T-helper 2 cell treated with Interferon-gamma antibody and Interleukin-4, amounts not matched to agents 100 ng/mL and 5 ng/mL, for 36 hours (primary cell): ENCODE results near the gene GLDN. TPM values are rescaled to one million over a fixed set of nuclear protein-coding genes. Genes with fewer than 3 reads are reported as not detected.

Source experiments
- intact Hi-C: fragments of 100-400 bp; cut with micrococcal nuclease; formaldehyde crosslinking; loops from one replicate; pipeline ENCODE4 v1.15.1; 2023
- total RNA-seq: library from RNA; stranded (reverse); gene quantifications from 2 replicates; pipeline ENCODE4 v1.2.3, GENCODE V29; 2022

The GLDN gene
- total RNA-seq, 1 donor from 2014 or later = not detected

- intact Hi-C loops = no loop called here
Measured at GRCh38 chr15:51322621-51323296, 18.7 kb upstream of the GLDN start.

- intact Hi-C loops = no loop called here
Measured at GRCh38 chr15:51323749-51324148, 17.7 kb upstream of the GLDN start.

DNA sequence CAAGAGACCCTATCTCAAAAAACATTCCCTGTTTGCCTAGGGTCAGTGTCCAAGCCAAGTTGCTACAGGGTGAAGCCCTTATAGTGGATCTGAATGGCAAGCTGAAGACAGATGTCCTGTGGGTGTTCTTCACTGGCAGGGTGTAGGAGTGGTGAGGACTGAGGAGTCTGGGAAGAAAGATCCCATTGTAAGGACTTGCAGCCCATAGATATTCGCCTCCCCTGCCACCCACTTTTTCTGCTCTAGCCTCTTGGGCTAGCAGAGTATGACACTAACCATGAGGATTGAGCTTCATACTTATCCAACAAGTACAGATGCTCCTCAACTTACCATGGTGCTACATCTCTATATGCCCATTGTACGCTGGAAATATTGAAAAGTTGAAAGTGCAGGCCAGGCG lies 16.3 kb upstream of the GLDN start:
- intact Hi-C loops = no loop called here

GRCh38 chr15:51327081-51327480 lies 14.4 kb upstream of the GLDN start:
- intact Hi-C loops = no loop called here

DNA sequence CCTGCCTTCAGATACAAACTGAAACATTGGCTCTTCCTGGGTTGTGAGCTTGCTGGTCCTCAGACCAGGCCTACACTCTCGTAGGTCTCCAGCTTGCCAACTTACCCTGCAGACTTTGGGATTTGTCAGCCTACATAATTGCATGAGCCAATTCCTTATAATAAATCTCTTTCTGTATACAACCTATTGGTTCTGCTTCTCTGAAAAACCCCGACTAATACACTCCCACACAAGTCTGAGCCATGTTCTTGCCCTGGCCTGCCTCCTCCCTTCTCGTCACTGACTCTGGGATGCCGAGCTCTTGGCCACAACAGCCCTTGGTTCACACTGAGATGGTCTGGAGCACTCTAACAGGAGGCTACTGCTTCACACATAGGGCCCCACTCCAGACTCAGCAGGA lies 12.5 kb upstream of the GLDN start:
- intact Hi-C loops = no loop called here

DNA sequence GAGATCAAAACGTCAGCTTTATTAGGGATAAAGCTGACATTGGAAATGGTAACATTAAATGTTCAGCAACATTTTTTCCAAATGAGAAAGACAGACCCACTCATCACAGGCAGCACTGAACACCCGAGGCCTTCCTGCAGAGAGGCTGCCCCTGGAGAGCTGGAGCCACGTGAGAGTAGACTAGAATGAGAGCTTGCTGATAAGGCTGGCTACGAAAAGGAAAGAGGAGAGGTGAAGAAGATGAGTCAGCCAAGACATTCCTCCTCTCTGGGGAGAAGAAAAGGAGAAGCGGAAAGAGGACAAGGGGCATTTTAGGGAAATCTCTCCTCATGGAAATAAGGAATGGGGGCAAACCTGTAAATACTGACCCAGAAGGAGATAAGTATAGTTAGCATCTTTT lies 10.3 kb upstream of the GLDN start:
- intact Hi-C loops = no loop called here

DNA sequence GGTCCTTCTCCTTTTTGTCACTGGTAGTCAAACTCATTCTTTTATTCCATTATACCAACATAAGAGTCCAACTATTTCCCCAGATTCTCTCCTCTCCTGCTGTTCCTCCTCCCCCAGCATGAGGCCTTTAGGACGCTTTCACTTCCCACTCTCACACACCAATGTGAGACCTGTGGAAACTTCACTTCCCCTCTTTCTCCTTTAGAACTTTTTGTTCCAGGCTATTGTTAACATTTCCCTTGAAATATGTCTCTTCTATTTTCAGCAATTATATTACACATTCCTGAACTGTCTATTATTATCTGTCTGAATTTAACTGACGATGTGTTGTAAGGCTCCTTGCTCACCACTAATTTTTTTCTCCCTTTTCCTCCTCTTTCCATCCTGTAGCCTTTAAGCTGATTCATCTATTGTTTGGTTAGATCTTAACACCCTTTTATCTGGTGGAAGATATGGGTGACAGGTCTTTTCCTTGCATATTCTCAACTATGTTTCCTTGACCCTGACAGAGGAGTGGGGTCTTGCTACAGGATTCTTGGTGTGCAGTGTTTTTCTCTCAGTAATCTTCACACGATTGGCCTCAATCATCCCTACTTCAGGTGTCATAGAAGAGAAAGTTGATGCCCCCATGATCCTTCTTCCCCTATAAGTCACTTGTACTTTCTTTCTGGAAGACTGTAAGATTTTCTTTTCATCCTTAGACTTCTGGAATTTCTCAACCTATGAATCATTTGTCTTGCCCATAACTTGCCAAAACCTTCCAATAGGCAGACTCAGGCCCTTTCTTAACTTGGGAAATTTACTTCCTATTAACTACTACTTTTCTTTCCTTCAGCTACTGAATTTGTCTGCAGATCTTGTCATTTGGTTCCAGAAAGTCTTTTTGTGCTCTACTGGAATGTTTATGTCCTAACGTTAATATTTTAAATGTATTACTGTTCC lies 9.0 kb upstream of the GLDN start:
- intact Hi-C loops = no loop called here

DNA sequence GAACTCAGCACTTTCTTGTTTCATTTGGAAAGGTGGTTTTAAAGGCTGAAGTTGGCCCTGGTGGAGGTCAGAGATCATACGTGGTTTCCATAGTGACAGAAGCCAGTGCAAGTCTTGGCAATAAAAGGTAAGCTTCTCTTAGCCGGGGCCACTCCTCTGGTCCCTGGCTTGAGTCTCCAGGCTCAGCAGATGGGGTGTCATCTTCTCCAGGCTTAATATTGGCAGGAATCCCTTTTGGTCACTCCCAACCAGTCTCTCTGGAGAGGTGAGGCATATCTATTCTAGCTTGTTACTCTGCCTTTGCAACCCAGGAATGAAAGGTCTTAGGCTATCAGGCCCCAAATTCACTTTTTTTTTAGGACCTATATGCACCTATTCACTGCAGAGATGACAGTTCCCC lies 7.9 kb upstream of the GLDN start:
- intact Hi-C loops = no loop called here

DNA sequence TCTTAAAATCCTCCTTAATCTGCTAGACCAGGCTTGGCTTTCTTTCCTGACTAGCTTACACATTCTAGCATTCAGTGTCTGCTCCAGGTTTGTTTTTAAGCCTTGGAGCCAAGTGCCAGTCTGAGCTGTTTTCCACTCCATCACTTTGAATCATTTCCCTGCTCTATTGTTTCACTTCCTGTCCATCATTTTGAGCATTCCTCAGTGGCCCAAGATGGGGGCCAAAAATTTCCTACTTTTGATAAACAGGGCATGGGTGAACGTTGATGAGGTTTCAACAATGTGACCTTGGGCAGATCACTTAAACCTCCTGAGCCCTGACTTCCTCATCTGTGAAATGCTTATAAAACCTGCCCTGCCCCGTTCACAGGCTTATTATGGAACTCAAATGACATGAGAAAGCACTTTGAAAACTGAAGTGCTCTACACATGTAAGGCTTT lies 7.4 kb upstream of the GLDN start:
- intact Hi-C loops = no loop called here

DNA sequence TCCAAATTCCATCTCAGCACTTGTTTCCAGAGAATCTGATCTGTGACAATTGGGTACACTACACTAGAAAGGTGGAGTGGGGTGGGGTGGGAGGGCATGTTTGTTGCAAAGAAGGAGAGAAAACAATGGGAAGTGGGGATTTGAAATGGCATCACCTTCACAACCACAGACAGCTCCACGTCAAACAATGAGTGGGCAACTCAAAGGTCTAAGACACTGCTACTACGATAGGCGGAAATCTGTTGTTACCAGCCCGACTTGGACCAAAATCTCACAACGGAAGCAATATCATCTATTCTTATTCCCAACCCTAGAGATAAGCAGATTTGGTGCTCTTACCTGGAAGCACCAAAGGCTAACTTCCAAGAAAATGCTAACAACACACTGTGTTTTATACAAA lies 6.4 kb upstream of the GLDN start:
- intact Hi-C loops = no loop called here

- intact Hi-C loops = no loop called here
Measured at GRCh38 chr15:51335538-51336410, 5.7 kb upstream of the GLDN start.

DNA sequence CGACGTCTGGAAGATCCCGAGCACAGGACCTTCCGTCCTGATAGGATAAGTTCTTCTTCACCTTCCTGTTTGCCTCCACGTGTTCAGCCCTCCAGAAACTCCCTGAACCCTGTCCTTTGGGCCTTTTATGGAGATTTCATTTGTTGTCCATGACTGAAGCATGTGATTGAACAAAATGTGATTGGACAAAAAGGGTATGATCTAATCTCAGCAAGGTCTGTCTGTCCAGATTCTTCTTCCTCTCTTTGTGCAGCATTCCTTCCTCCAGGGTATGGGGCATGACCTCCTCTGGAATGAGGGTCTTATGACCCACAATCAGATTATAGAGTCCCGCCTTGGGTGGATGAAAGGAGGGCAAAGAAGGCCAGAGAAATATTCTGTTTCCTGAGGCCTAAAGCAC lies 3.0 kb upstream of the GLDN start, which contains the start of gene CYP19A1:
TSS of gene CYP19A1 (minus strand) at position 101 of the 400 bp plus-strand sequence. CDS start 95,684 bp downstream, outside the sequence.
- intact Hi-C loops = no loop called here

DNA sequence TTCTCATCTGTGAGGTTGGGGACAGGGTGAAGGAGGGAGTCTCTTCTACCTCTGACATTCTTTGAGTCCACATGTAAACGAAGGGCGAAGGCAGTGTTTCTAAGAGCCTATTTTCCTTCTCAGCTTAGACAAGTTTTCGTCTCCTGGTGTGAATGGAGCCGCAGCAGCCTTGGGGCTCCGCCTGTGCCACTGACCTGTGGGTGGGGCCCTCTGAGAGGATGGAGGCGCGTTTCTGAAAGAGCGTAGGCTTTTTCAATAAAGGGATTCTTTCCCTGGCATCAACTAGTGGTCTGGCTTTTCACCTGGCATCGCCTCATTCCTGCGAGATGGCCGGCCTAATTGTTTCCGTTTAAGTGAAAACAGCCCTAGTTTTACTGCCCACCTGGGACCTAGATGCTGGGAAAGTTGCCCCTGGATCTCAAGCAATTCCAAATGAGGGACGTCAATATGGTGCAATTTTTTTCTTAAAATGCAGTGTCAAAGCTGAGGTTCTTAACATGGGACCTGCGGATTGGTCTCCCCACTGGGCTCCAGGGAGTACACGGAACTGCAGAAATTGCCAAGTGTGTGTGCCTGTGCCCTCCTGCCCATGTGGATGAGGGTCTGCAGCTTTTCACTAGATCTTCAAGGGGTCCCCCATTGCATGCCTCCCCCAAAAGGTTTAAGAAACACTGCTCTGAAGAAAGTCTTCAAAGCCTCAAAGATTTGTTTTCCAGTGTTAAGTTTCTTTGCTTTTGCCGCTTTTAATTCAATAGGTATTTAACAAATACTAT lies 958 bp downstream of the GLDN start:
- intact Hi-C loops = no loop called here

- intact Hi-C loops = no loop called here
Measured at GRCh38 chr15:51343466-51343865, 2.0 kb downstream of the GLDN start.

GRCh38 chr15:51346136-51346535 lies 4.7 kb downstream of the GLDN start:
- intact Hi-C loops = no loop called here

DNA sequence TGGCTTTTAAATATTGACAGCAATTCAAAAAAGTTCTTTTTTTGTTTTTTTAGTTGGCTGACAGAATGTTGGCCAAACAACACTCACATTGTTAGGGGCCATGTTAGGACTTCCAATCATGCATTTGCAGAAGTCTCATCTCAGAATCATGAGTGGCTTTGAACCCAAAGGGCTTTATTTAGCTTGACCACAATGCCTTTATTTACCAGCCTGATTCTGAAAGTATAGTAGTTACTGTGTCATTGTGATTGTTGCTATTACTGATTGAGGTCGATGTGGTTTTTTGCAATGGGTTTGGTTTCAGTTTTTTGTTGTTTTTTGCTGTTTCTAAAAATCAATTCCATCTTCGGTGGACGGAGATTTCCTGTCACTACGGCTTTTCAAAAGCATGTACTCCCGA lies 7.2 kb downstream of the GLDN start:
- intact Hi-C loops = no loop called here

DNA sequence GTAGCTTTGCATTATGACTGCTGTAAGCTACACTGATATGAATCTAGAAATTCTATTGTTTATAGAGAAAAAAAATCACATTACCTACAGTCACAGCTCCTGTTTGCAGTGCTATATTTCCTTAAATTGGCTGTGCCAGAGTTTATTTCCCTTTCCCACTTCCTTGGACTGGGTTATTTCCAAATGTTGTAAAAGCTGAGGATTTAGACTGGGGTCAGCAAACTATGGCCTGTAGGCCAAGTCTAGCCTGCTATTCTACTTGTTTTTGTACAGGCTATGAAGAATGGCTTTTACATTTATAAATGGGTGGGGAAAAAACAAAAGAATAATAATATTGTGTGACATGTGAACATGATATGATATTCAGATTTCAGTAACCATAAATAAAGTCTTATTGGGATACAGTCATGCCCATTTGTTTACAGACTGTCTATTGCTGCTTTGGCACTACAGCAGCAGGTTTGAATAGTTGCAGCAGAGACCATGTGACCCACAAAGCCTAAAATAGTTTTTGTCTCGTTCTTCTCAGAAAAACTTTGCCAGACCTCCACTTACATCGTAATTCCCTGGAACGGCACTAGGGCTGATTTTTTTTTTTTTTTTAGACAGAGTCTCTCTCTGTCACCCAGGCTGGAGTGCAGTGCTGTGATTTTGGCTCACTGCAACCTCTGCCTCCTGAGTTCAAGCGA lies 7.8 kb downstream of the GLDN start:
- intact Hi-C loops = no loop called here

- intact Hi-C loops = no loop called here
Measured at GRCh38 chr15:51350723-51351122, 9.3 kb downstream of the GLDN start.

GRCh38 chr15:51353976-51354375 lies 12.5 kb downstream of the GLDN start:
- intact Hi-C loops = no loop called here

GRCh38 chr15:51355096-51355495 lies 13.6 kb downstream of the GLDN start:
- intact Hi-C loops = no loop called here
